CD4-positive, alpha-beta T cell (primary cell): ENCODE data around the gene NDP. TPM values are rescaled to one million over a fixed set of nuclear protein-coding genes. Genes with fewer than 3 reads are reported as not detected.

Source experiments
- ATAC-seq: fragments of 200-7000 bp; cut with Tn5 transposase; one replicate; pipeline ENCODE4 v1.10.0; 2022; ENCODE audit warnings: mild to moderate bottlenecking; ENCODE audit not compliant: poor library complexity
- CTCF ChIA-PET: fragments of 350-600 bp; sonication (Branson Sonifier 250); formaldehyde crosslinking; loops from one replicate; lab custom pipeline; 2021; ENCODE audit warnings: antibody characterized with exemption, inconsistent platforms; lab: Charles Lee
- POLR2A ChIA-PET: fragments of 350-600 bp; sonication (Branson Sonifier 250); formaldehyde crosslinking; loops from one replicate; lab custom pipeline; 2021; ENCODE audit warnings: antibody characterized with exemption, inconsistent platforms; lab: Charles Lee
- DNase-seq, 14 experiments: peaks; one replicate each; pipeline ENCODE4 v3.0.0-alpha.2; 2013 to 2020; ENCODE audit warnings: mixed read lengths in 2 of 14
- H3K27ac ChIP-seq, 2 donors: one replicate each; pipeline versions ENCODE4 v1.5.1 to v1.7.0; 2013; ENCODE audit warnings: low read length in 2 of 2, low read depth in 1 of 2, mild to moderate bottlenecking in 1 of 2
- H3K27me3 ChIP-seq, 2 experiments: 1 replicate in 1 of 2; 2 replicates in 1 of 2; pipeline versions ENCODE4 v1.6.1 to v1.7.0; 2013; ENCODE audit warnings: low read length in 2 of 2, control low read depth in 1 of 2, mild to moderate bottlenecking in 1 of 2, moderate library complexity in 1 of 2; ENCODE audit not compliant: insufficient read depth in 2 of 2, control insufficient read depth in 1 of 2
- H3K36me3 ChIP-seq: one replicate; pipeline ENCODE4 v1.6.1; 2013; ENCODE audit warnings: low read length, control low read depth; ENCODE audit not compliant: insufficient read depth
- H3K4me1 ChIP-seq: one replicate; pipeline ENCODE4 v1.6.1; 2013; ENCODE audit warnings: low read length, control low read depth; ENCODE audit not compliant: insufficient read depth
- H3K4me3 ChIP-seq: one replicate; pipeline ENCODE4 v1.5.1; 2013; ENCODE audit warnings: mild to moderate bottlenecking, low read length, moderate library complexity
- H3K9me3 ChIP-seq, 2 experiments: 1 replicate in 1 of 2; 2 replicates in 1 of 2; pipeline versions ENCODE4 v1.6.1 to v1.7.0; 2013; ENCODE audit warnings: low read length in 2 of 2, mild to moderate bottlenecking in 2 of 2, control low read depth in 1 of 2, moderate library complexity in 1 of 2; ENCODE audit not compliant: control insufficient read depth in 1 of 2, insufficient read depth in 1 of 2
- H3K27ac Mint-ChIP-seq: one replicate; pipeline ENCODE4 v1.8.0; 2020; ENCODE audit warnings: mixed read lengths
- H3K27me3 Mint-ChIP-seq: one replicate; pipeline ENCODE4 v1.8.0; 2021; ENCODE audit warnings: mixed read lengths
- H3K36me3 Mint-ChIP-seq: one replicate; pipeline ENCODE4 v1.8.0; 2021; ENCODE audit warnings: low read depth, mixed read lengths
- H3K4me1 Mint-ChIP-seq: one replicate; pipeline ENCODE4 v1.8.0; 2021; ENCODE audit warnings: low read depth, mixed read lengths
- H3K4me3 Mint-ChIP-seq: one replicate; pipeline ENCODE4 v1.8.0; 2020; ENCODE audit warnings: mild to moderate bottlenecking, mixed read lengths
- H3K9me3 Mint-ChIP-seq: one replicate; pipeline ENCODE4 v1.8.0; 2020; ENCODE audit warnings: mixed read lengths
- CTCF ChIP-seq: fragments of 200-600 bp; IDR thresholded peaks from one replicate; pipeline ENCODE4 v1.8.0; 2022; ENCODE audit warnings: antibody characterized with exemption, mild to moderate bottlenecking
- intact Hi-C, 2 experiments: fragments of 100-400 bp; cut with DNase I in 1 of 2; cut with micrococcal nuclease in 1 of 2; formaldehyde crosslinking; loops; one replicate each; pipeline versions ENCODE4 v1.15.1 to v1.9.0; 2023 to 2025; cut with DNase I, micrococcal nuclease
- total RNA-seq, 174 experiments: library from RNA in 2 of 174; stranded (reverse) in 2 of 174; gene quantifications; one replicate each; pipeline ENCODE4 v1.2.3 and lab custom pipeline; 2021 to 2026

Gene NDP
- total RNA-seq, 2 experiments from 2014 or later: not detected

DNA sequence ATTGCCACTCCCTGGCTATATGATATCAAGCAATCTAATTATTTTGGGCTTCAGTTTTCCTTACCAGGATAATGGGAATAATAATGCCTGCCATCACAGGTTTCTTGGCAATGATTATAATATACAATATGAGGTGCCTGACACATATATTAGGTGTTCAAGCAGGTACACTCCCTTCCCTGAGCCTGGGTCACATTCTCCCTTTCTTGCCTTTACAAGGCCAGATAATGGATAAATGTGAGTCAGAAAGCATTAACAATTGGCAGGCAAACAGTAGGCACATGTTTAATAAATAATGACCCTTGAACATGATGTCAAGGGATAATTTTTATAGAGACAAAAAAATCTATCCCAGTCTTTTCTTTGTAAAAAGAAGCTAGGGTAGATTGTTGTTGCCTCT is 17.2 kb downstream of the NDP start:
- CTCF ChIA-PET: no interaction called here
- H3K36me3 ChIP-seq: no peaks in the 10 kb centered on the region
- no peaks in the 10 kb centered on the region for H3K9me3 ChIP-seq
- DNase-seq (no peak), ATAC-seq (no peak)
- H3K27me3 Mint-ChIP-seq: peaks cover 6% of the 10 kb centered on the region
- POLR2A ChIA-PET: no interaction called here
- H3K27me3 ChIP-seq: no peaks in the 10 kb centered on the region
- H3K9me3 Mint-ChIP-seq: no peaks in the 10 kb centered on the region
- H3K4me3 ChIP-seq: no peak overlapping the region
- H3K4me1 Mint-ChIP-seq: peaks cover 6% of the 10 kb centered on the region
- no peak overlapping the region for H3K27ac ChIP-seq
- H3K36me3 Mint-ChIP-seq: no peaks in the 10 kb centered on the region
- no peak overlapping the region for H3K27ac Mint-ChIP-seq
- H3K4me1 ChIP-seq: peaks cover 3% of the 10 kb centered on the region
- no peak for TF ChIP-seq CTCF
- intact Hi-C loops: loop anchor here in 1 of 2 experiments (2.0 to 10.0 kb wide), 5 partner anchors 66 to 1231 kb away; no protein-coding TSS in a partner anchor
- H3K4me3 Mint-ChIP-seq: no peak overlapping the region

GRCh38 chrX:43953218-43953617 is 20.0 kb downstream of the NDP start:
- H3K36me3 Mint-ChIP-seq: no peaks in the 10 kb centered on the region
- intact Hi-C loops: loop anchor here in 1 of 2 experiments (10.0 kb wide), 1 partner anchor 1132 kb away; no protein-coding TSS in a partner anchor
- H3K4me3 ChIP-seq: no peak overlapping the region
- H3K27ac ChIP-seq: no peak overlapping the region
- H3K9me3 Mint-ChIP-seq: no peaks in the 10 kb centered on the region
- H3K27ac Mint-ChIP-seq: no peak overlapping the region
- peaks cover 6% of the 10 kb centered on the region for H3K4me1 Mint-ChIP-seq
- TF ChIP-seq CTCF: no peak
- no peak overlapping the region for H3K4me3 Mint-ChIP-seq
- POLR2A ChIA-PET: no interaction called here
- CTCF ChIA-PET: no interaction called here
- no peaks in the 10 kb centered on the region for H3K36me3 ChIP-seq
- H3K27me3 ChIP-seq: no peaks in the 10 kb centered on the region
- H3K4me1 ChIP-seq: peaks cover 6% of the 10 kb centered on the region
- H3K27me3 Mint-ChIP-seq: peaks cover 5% of the 10 kb centered on the region
- ATAC-seq (no peak), DNase-seq (no peak)
- no peaks in the 10 kb centered on the region for H3K9me3 ChIP-seq

GRCh38 chrX:43949669-43950068 is 23.5 kb downstream of the NDP start:
- ChIA-PET CTCF (interaction anchor here (1.2 to 1.4 kb wide), 2 partner anchors 9 to 12 kb away, joined by 4 read pairs; no protein-coding TSS in a partner anchor), POLR2A (no interaction called here)
- Histone ChIP-seq H3K27ac (no peak overlapping the region), H3K27me3 (no peaks in the 10 kb centered on the region), H3K36me3 (no peaks in the 10 kb centered on the region), H3K9me3 (no peaks in the 10 kb centered on the region), H3K4me3 (no peak overlapping the region), H3K4me1 (peaks cover 5% of the 10 kb centered on the region)
- no peaks in the 10 kb centered on the region for H3K36me3 Mint-ChIP-seq
- H3K9me3 Mint-ChIP-seq: no peaks in the 10 kb centered on the region
- peak; percentile 31 for TF ChIP-seq CTCF
- ATAC-seq: peak; percentile 54
- H3K4me3 Mint-ChIP-seq: no peak overlapping the region
- peaks cover 4% of the 10 kb centered on the region for H3K27me3 Mint-ChIP-seq
- no peak overlapping the region for H3K27ac Mint-ChIP-seq
- intact Hi-C loops: loop anchor here in 1 of 2 experiments (10.0 kb wide), 1 partner anchor 1135 kb away; no protein-coding TSS in a partner anchor
- peaks cover 5% of the 10 kb centered on the region for H3K4me1 Mint-ChIP-seq
- peak; percentile 1 to 50 (median 17) for DNase-seq
